MG63 (cell line): ENCODE measurements around the gene MYCBP2. TPM values are rescaled to one million over a fixed set of nuclear protein-coding genes. Genes with fewer than 3 reads are reported as not detected.
"Not testable (repeated sequence)": the region's sequence is repeated elsewhere in the genome, so short reads cannot be mapped to it uniquely, and the experiment has no call there.

Source experiments
- DNase-seq: peaks from one replicate; pipeline ENCODE4 v3.0.0-alpha.2; 2020
- H3K27me3 ChIP-seq: fragments of 250-450 bp; sonication (Bioruptor Pico); 2 replicates; pipeline ENCODE4 v1.5.1; 2020; ENCODE audit warnings: mild to moderate bottlenecking, moderate library complexity
- H3K36me3 ChIP-seq: fragments of 250-450 bp; sonication (Bioruptor Pico); 2 replicates; pipeline ENCODE4 v1.5.1; 2020; ENCODE audit warnings: mild to moderate bottlenecking, moderate library complexity
- H3K4me3 ChIP-seq: fragments of 250-450 bp; sonication (Bioruptor Pico); 2 replicates; pipeline ENCODE4 v1.5.1; 2020; ENCODE audit warnings: mild to moderate bottlenecking, moderate library complexity
- H3K9me3 ChIP-seq: fragments of 250-450 bp; sonication (Bioruptor Pico); 2 replicates; pipeline ENCODE4 v1.5.1; 2020; ENCODE audit warnings: mild to moderate bottlenecking, moderate library complexity
- total RNA-seq: library from RNA; depleted of rRNA; stranded (reverse); fragments of >200 nt; shearing (Covaris generic); gene quantifications from 2 replicates; pipeline ENCODE4 v1.2.3, GENCODE V29; 2014; ENCODE audit warnings: low replicate concordance

The MYCBP2 gene
- total RNA-seq, 1 experiment from 2014 or later: 20.5 TPM

- no peak for DNase-seq
- H3K9me3 ChIP-seq: no peaks in the 10 kb centered on the region
- no peak overlapping the region for H3K4me3 ChIP-seq
- H3K36me3 ChIP-seq: peaks cover 13% of the 10 kb centered on the region
- H3K27me3 ChIP-seq: no peaks in the 10 kb centered on the region
Observed at GRCh38 chr13:77269141-77269540, 57.8 kb downstream of the MYCBP2 start.

- Histone ChIP-seq H3K36me3 (peaks cover 4% of the 10 kb centered on the region), H3K27me3 (no peaks in the 10 kb centered on the region), H3K9me3 (no peaks in the 10 kb centered on the region), H3K4me3 (no peak overlapping the region)
- DNase-seq: no peak
Observed at GRCh38 chr13:77267362-77267761, 59.5 kb downstream of the MYCBP2 start.

GRCh38 chr13:77265336-77265735, 61.6 kb downstream of the MYCBP2 start:
- no peaks in the 10 kb centered on the region for H3K9me3 ChIP-seq
- H3K4me3 ChIP-seq: no peak overlapping the region
- DNase-seq: no peak
- H3K36me3 ChIP-seq: no peaks in the 10 kb centered on the region; the same call in none of the 2 replicates
- H3K27me3 ChIP-seq: no peaks in the 10 kb centered on the region

GRCh38 chr13:77262198-77262597, 64.7 kb downstream of the MYCBP2 start:
- Histone ChIP-seq H3K27me3 (no peaks in the 10 kb centered on the region), H3K9me3 (no peaks in the 10 kb centered on the region), H3K4me3 (no peak overlapping the region), H3K36me3 (no peaks in the 10 kb centered on the region; the same call in 1 of the 2 replicates)
- no peak for DNase-seq

GRCh38 chr13:77250975-77251374, 75.9 kb downstream of the MYCBP2 start:
- Histone ChIP-seq H3K4me3 (no peak overlapping the region), H3K27me3 (no peaks in the 10 kb centered on the region), H3K36me3 (peaks cover 3% of the 10 kb centered on the region; the same call in 1 of the 2 replicates), H3K9me3 (no peaks in the 10 kb centered on the region)
- DNase-seq: no peak

- H3K9me3 ChIP-seq, H3K36me3 ChIP-seq, H3K4me3 ChIP-seq, H3K27me3 ChIP-seq, DNase-seq: not testable (repeated sequence)
Observed at GRCh38 chr13:77245224-77245623, 81.7 kb downstream of the MYCBP2 start.

GRCh38 chr13:77239312-77239711, 87.6 kb downstream of the MYCBP2 start:
- Histone ChIP-seq H3K36me3 (peaks cover 5% of the 10 kb centered on the region), H3K9me3 (no peaks in the 10 kb centered on the region), H3K4me3 (no peak overlapping the region), H3K27me3 (no peaks in the 10 kb centered on the region)
- DNase-seq: no peak

- no peak overlapping the region for H3K4me3 ChIP-seq
- H3K36me3 ChIP-seq: peaks cover 6% of the 10 kb centered on the region
- no peaks in the 10 kb centered on the region for H3K9me3 ChIP-seq
- no peaks in the 10 kb centered on the region for H3K27me3 ChIP-seq
- DNase-seq: no peak
Observed at GRCh38 chr13:77235456-77236022, 91.4 kb downstream of the MYCBP2 start.

- H3K9me3 ChIP-seq: no peaks in the 10 kb centered on the region
- H3K36me3 ChIP-seq: peaks cover 3% of the 10 kb centered on the region
- no peak overlapping the region for H3K4me3 ChIP-seq
- DNase-seq: no peak
- H3K27me3 ChIP-seq: no peaks in the 10 kb centered on the region
Observed at GRCh38 chr13:77233159-77233558, 93.7 kb downstream of the MYCBP2 start.

GRCh38 chr13:77230560-77230959, 96.3 kb downstream of the MYCBP2 start:
- no peaks in the 10 kb centered on the region for H3K27me3 ChIP-seq

GRCh38 chr13:77225946-77226345, 100.9 kb downstream of the MYCBP2 start:
- Histone ChIP-seq H3K27me3 (no peaks in the 10 kb centered on the region), H3K4me3 (no peak overlapping the region), H3K36me3 (no peaks in the 10 kb centered on the region; the same call in none of the 2 replicates), H3K9me3 (no peaks in the 10 kb centered on the region)
- DNase-seq: no peak

More at GRCh38 chr13:77230560-77230959, 96.3 kb downstream of the MYCBP2 start:
- Histone ChIP-seq H3K36me3 (peaks cover 3% of the 10 kb centered on the region), H3K4me3 (no peak overlapping the region), H3K9me3 (no peaks in the 10 kb centered on the region)
- DNase-seq: no peak

- DNase-seq: no peak
- Histone ChIP-seq H3K9me3 (no peaks in the 10 kb centered on the region), H3K27me3 (no peaks in the 10 kb centered on the region), H3K36me3 (no peaks in the 10 kb centered on the region; the same call in none of the 2 replicates), H3K4me3 (no peak overlapping the region)
Observed at GRCh38 chr13:77222909-77223308, 104.0 kb downstream of the MYCBP2 start.

GRCh38 chr13:77222000-77222690, 104.7 kb downstream of the MYCBP2 start:
- H3K9me3 ChIP-seq: no peaks in the 10 kb centered on the region

GRCh38 chr13:77219401-77219800, 107.5 kb downstream of the MYCBP2 start:
- H3K27me3 ChIP-seq: no peaks in the 10 kb centered on the region
- no peak for DNase-seq
- H3K9me3 ChIP-seq: no peaks in the 10 kb centered on the region
- H3K36me3 ChIP-seq: no peaks in the 10 kb centered on the region; the same call in none of the 2 replicates
- H3K4me3 ChIP-seq: no peak overlapping the region

More at GRCh38 chr13:77222000-77222690, 104.7 kb downstream of the MYCBP2 start:
- H3K27me3 ChIP-seq: no peaks in the 10 kb centered on the region
- H3K4me3 ChIP-seq: no peak overlapping the region
- DNase-seq: no peak
- H3K36me3 ChIP-seq: no peaks in the 10 kb centered on the region; the same call in none of the 2 replicates

GRCh38 chr13:77218274-77218673, 108.6 kb downstream of the MYCBP2 start:
- DNase-seq: no peak
- no peak overlapping the region for H3K4me3 ChIP-seq
- H3K36me3 ChIP-seq: peaks cover 4% of the 10 kb centered on the region

GRCh38 chr13:77215543-77215942, 111.4 kb downstream of the MYCBP2 start:
- H3K9me3 ChIP-seq: no peaks in the 10 kb centered on the region
- H3K4me3 ChIP-seq: no peak overlapping the region
- peaks cover 9% of the 10 kb centered on the region for H3K36me3 ChIP-seq
- no peaks in the 10 kb centered on the region for H3K27me3 ChIP-seq
- no peak for DNase-seq

More at GRCh38 chr13:77218274-77218673, 108.6 kb downstream of the MYCBP2 start:
- no peaks in the 10 kb centered on the region for H3K9me3 ChIP-seq
- H3K27me3 ChIP-seq: no peaks in the 10 kb centered on the region

GRCh38 chr13:77213644-77214043, 113.2 kb downstream of the MYCBP2 start:
- H3K9me3 ChIP-seq: no peaks in the 10 kb centered on the region
- H3K27me3 ChIP-seq: no peaks in the 10 kb centered on the region
- no peak overlapping the region for H3K4me3 ChIP-seq
- no peak for DNase-seq
- H3K36me3 ChIP-seq: peaks cover 11% of the 10 kb centered on the region

GRCh38 chr13:77207943-77208342, 119.0 kb downstream of the MYCBP2 start:
- peaks cover 22% of the 10 kb centered on the region for H3K36me3 ChIP-seq
- H3K4me3 ChIP-seq: no peak overlapping the region
- no peaks in the 10 kb centered on the region for H3K27me3 ChIP-seq
- no peak for DNase-seq
- no peaks in the 10 kb centered on the region for H3K9me3 ChIP-seq
